SK-N-SH treated with all-trans-retinoic acid at 6 μM for 48 hours (cell line): ENCODE measurements around the gene FGF14.

Source experiments
- ARNTL ChIP-seq: fragments of 450-650 bp; formaldehyde crosslinking; IDR thresholded peaks from 2 replicates; pipeline ENCODE4 v1.5.0; 2020; ENCODE audit warnings: low read depth, mild to moderate bottlenecking, moderate library complexity, borderline replicate concordance
- CREB5 ChIP-seq: fragments of 250-450 bp; sonication (Bioruptor Pico); IDR thresholded peaks from 2 replicates; pipeline ENCODE4 v1.5.1; 2020; ENCODE audit warnings: low read depth, mild to moderate bottlenecking, moderate library complexity
- TCF4 ChIP-seq: fragments of 250-450 bp; sonication (Bioruptor Pico); IDR thresholded peaks from 2 replicates; pipeline ENCODE4 v1.8.0; 2021; ENCODE audit warnings: mild to moderate bottlenecking, moderate library complexity, borderline replicate concordance

GRCh38 chr13:101749584-101749983 is 652.3 kb downstream of the FGF14 start:
- no peak for TF ChIP-seq ARNTL (CRISPR knock-in tag)
- no peak for TF ChIP-seq TCF4 (CRISPR knock-in tag)
- TF ChIP-seq CREB5 (CRISPR knock-in tag), result no peak
